HepG2 (cell line): Measurements from ENCODE around the gene SPATA33. TPM values are rescaled to one million over a fixed set of nuclear protein-coding genes. Genes with fewer than 3 reads are reported as not detected.

Experiments
- ATAC-seq: fragments of 200-7000 bp; cut with Tn5 transposase; 3 replicates; pipeline ENCODE4 v1.9.1; 2020; ENCODE audit warnings: mild to moderate bottlenecking, moderate library complexity
- BruUV-seq: library from RNA; stranded (reverse); fragments of 400-500 nt; replicated peaks from 2 replicates; lab custom pipeline; 2021; lab: Mats Ljungman, UMichigan
- CTCF ChIA-PET: fragments of 300-600 bp; formaldehyde crosslinking; extraction: SDS; loops from one replicate; lab custom pipeline; 2021; ENCODE audit warnings: low total read pairs, inconsistent platforms, low intra/inter-chr PET ratio; lab: Yijun Ruan, JAX
- POLR2A ChIA-PET: fragments of 350-600 bp; sonication (Branson Sonifier 250); formaldehyde crosslinking; loops from one replicate; lab custom pipeline; 2020; ENCODE audit warnings: antibody characterized with exemption, inconsistent platforms; lab: Yijun Ruan, JAX
- DNase-seq: peaks from one replicate; pipeline ENCODE4 v3.0.0-alpha.2; 2015; ENCODE audit warnings: low spot score
- FAIRE-seq: peaks from 3 replicates; lab custom pipeline; 2011; peaks lifted over from hg19 to GRCh38; lab: Jason Lieb, UNC
- H2AFZ ChIP-seq: one replicate; pipeline ENCODE4 v1.6.1; 2011; ENCODE audit warnings: low read length, inconsistent platforms
- H3K27ac ChIP-seq: fragments of 300-600 bp; 3 replicates; pipeline ENCODE4 v1.8.0; 2011; ENCODE audit warnings: mixed run types, mild to moderate bottlenecking, mixed read lengths, low read length, inconsistent platforms; ENCODE audit not compliant: insufficient read depth; ENCODE audit errors: extremely low read length
- H3K27me3 ChIP-seq, 2 experiments: fragments of 200-600 bp in 1 of 2; 2 replicates in 1 of 2; 3 replicates in 1 of 2; pipeline versions ENCODE4 v1.6.0 to v1.8.0; 2011; ENCODE audit warnings: low read length in 2 of 2, mild to moderate bottlenecking in 2 of 2, moderate library complexity in 2 of 2, inconsistent platforms in 1 of 2; ENCODE audit not compliant: insufficient read depth in 2 of 2, control insufficient read depth in 1 of 2
- H3K36me3 ChIP-seq, 2 experiments: fragments of 200-600 bp in 1 of 2; replicated peaks in 1 of 2; 2 replicates in 1 of 2; 3 replicates in 1 of 2; pipeline versions ENCODE4 v1.5.1 to v1.8.0; 2011; ENCODE audit warnings: low read length in 2 of 2, inconsistent platforms in 1 of 2; ENCODE audit not compliant: insufficient read depth in 2 of 2, control insufficient read depth in 1 of 2
- H3K4me1 ChIP-seq: 2 replicates; pipeline ENCODE4 v1.5.1; 2012; ENCODE audit warnings: low read length, inconsistent platforms; ENCODE audit not compliant: insufficient read depth
- H3K4me2 ChIP-seq: 2 replicates; pipeline ENCODE4 v1.6.0; 2011; ENCODE audit warnings: low read depth, low read length, inconsistent platforms
- H3K4me3 ChIP-seq, 3 experiments: fragments of 200-600 bp in 1 of 3; sonication (generic), shearing (Covaris generic) in 1 of 3; replicated peaks in 1 of 3; 2 replicates each; pipeline ENCODE4 v1.5.1; 2011 to 2016; ENCODE audit warnings: low read length in 3 of 3, inconsistent platforms in 2 of 3, low read depth in 2 of 3, mild to moderate bottlenecking in 2 of 3, control low read depth in 1 of 3, mixed read lengths in 1 of 3; ENCODE audit not compliant: insufficient read depth in 1 of 3
- H3K79me2 ChIP-seq: one replicate; pipeline ENCODE4 v1.6.1; 2011; ENCODE audit warnings: low read length, inconsistent platforms; ENCODE audit not compliant: insufficient read depth
- H3K9ac ChIP-seq: 2 replicates; pipeline ENCODE4 v1.6.0; 2011; ENCODE audit warnings: mild to moderate bottlenecking, low read depth, low read length, inconsistent platforms; ENCODE audit not compliant: insufficient read depth
- H3K9me3 ChIP-seq: 2 replicates; pipeline ENCODE4 v1.5.1; 2012; ENCODE audit warnings: mild to moderate bottlenecking, low read length
- H4K20me1 ChIP-seq: 2 replicates; pipeline ENCODE4 v1.6.0; 2011; ENCODE audit warnings: inconsistent platforms, mild to moderate bottlenecking, low read length, moderate library complexity; ENCODE audit not compliant: insufficient read depth
- ATM ChIP-seq: fragments of 450-650 bp; IDR thresholded peaks from 2 replicates; pipeline ENCODE4 v1.7.1; 2017; ENCODE audit warnings: mild to moderate bottlenecking, borderline replicate concordance
- HOXA9 ChIP-seq: sonication (generic); formaldehyde crosslinking; IDR thresholded peaks from 2 replicates; pipeline ENCODE4 v1.8.1; 2022; ENCODE audit warnings: missing genetic modification reagents, mild to moderate bottlenecking, moderate library complexity, borderline replicate concordance
- ISX ChIP-seq: sonication (generic); formaldehyde crosslinking; conservative IDR thresholded peaks from 2 replicates; pipeline ENCODE4 v1.5.0; 2020; ENCODE audit warnings: missing genetic modification reagents
- KDM5B ChIP-seq: sonication (generic); formaldehyde crosslinking; IDR thresholded peaks from 2 replicates; pipeline ENCODE4 v1.4.0; 2020; ENCODE audit warnings: missing genetic modification reagents, mild to moderate bottlenecking, borderline replicate concordance
- PRMT3 ChIP-seq: sonication (generic); formaldehyde crosslinking; IDR thresholded peaks from 2 replicates; pipeline ENCODE4 v1.8.1; 2022; ENCODE audit warnings: low read depth, mild to moderate bottlenecking, moderate library complexity, missing genetic modification reagents, borderline replicate concordance
- SMARCE1 ChIP-seq: fragments of 450-650 bp; IDR thresholded peaks from 2 replicates; pipeline ENCODE4 v1.6.1; 2017; ENCODE audit warnings: borderline replicate concordance
- SRSF1 ChIP-seq: fragments of 200-400 bp; formaldehyde crosslinking; optimal IDR thresholded peaks from 2 replicates; pipeline ENCODE3; 2017; ENCODE audit warnings: mild to moderate bottlenecking, low read depth, low read length, moderate library complexity
- SRY ChIP-seq: sonication (generic); formaldehyde crosslinking; IDR thresholded peaks from 2 replicates; pipeline ENCODE4 v1.8.0; 2022; ENCODE audit warnings: mild to moderate bottlenecking, missing genetic modification reagents
- ZIK1 ChIP-seq: sonication (generic); formaldehyde crosslinking; IDR thresholded peaks from 2 replicates; pipeline ENCODE4 v1.5.0; 2020; ENCODE audit warnings: mild to moderate bottlenecking, low read depth, missing genetic modification reagents, borderline replicate concordance
- ZNF367 ChIP-seq: sonication (generic); formaldehyde crosslinking; IDR thresholded peaks from 2 replicates; pipeline ENCODE4 v1.4.0; 2020; ENCODE audit warnings: missing genetic modification reagents, borderline replicate concordance
- ZNF614 ChIP-seq: IDR thresholded peaks from 2 replicates; pipeline ENCODE4 v1.6.1; 2018; ENCODE audit warnings: missing biosample characterization, missing genetic modification reagents, inconsistent platforms, borderline replicate concordance
- ZNF678 ChIP-seq: sonication (generic); formaldehyde crosslinking; IDR thresholded peaks from 2 replicates; pipeline ENCODE4 v1.4.0; 2020; ENCODE audit warnings: mild to moderate bottlenecking, missing genetic modification reagents
- ZNF766 ChIP-seq: sonication (generic); formaldehyde crosslinking; IDR thresholded peaks from 2 replicates; pipeline ENCODE4 v1.5.0; 2020; ENCODE audit warnings: missing genetic modification reagents, borderline replicate concordance
- ZNF83 ChIP-seq: sonication (generic); formaldehyde crosslinking; IDR thresholded peaks from 2 replicates; pipeline ENCODE4 v1.4.0; 2020; ENCODE audit warnings: missing genetic modification reagents, mild to moderate bottlenecking, borderline replicate concordance
- ZSCAN30 ChIP-seq: sonication (generic); formaldehyde crosslinking; IDR thresholded peaks from 2 replicates; pipeline ENCODE4 v1.5.0; 2020; ENCODE audit warnings: mild to moderate bottlenecking, missing genetic modification reagents
- WGBS: methylation state at CpG from one replicate; pipeline ENCODE4 v1.1.6; 2017; ENCODE audit warnings: low lambda C conversion rate; 5-methylcytosine and 5-hydroxymethylcytosine counted together
- in situ Hi-C: cut with HindIII; loops from 2 replicates; pipeline ENCODE4 v1.10.0; 2017; ENCODE audit warnings: low pct_unique_long_range_greater_than_20kb; ENCODE audit not compliant: extremely low pct_ligation_motif_present
- intact Hi-C: fragments of 100-400 bp; cut with micrococcal nuclease; formaldehyde crosslinking; loops from one replicate; pipeline ENCODE4 v1.10.0; 2022; ENCODE audit not compliant: unreplicated experiment
- polyA plus RNA-seq, 8 experiments: library from polyadenylated mRNA; depleted of rRNA in 3 of 8; stranded (reverse) in 7 of 8; unstranded in 1 of 8; fragments of >200 nt; fragmentation: Illumina TruSeq in 4 of 8; extraction: Trizol in 4 of 8; gene quantifications; 2 replicates each; pipeline versions ENCODE4 v1.2.1 to v1.2.3, GENCODE V29; 2011 to 2016; ENCODE audit warnings: low read depth in 4 of 8, missing spikeins in 1 of 8, mixed read lengths in 1 of 8; ENCODE audit not compliant: insufficient read depth in 1 of 8
- total RNA-seq, 5 experiments: library from RNA; depleted of rRNA; stranded (reverse); fragments of >200 nt; fragmentation: Illumina TruSeq; extraction: Trizol; gene quantifications; 2 replicates each; pipeline ENCODE4 v1.2.3, GENCODE V29; 2016; ENCODE audit warnings: low read depth in 1 of 5
- TF ChIP-seq, protein P1 (sequence below): sonication (generic); formaldehyde crosslinking; IDR thresholded peaks from 2 replicates; pipeline ENCODE4 v1.4.0; 2020; ENCODE audit warnings: low read depth, mild to moderate bottlenecking, missing genetic modification reagents
- TF ChIP-seq, protein P2 (sequence below): sonication (generic); formaldehyde crosslinking; IDR thresholded peaks from 2 replicates; pipeline ENCODE4 v1.5.1; 2020; ENCODE audit warnings: missing genetic modification reagents, mild to moderate bottlenecking, borderline replicate concordance
- TF ChIP-seq, protein P3 (sequence below): IDR thresholded peaks from 2 replicates; pipeline ENCODE4 v1.6.1; 2016; ENCODE audit warnings: low read depth, control low read depth

Gene SPATA33
- total and polyA plus RNA-seq, 2 of the 13 experiments (the other 11 are each of a cell fraction or from before 2014, with no cell fraction given), result 5.7 to 11.0 TPM

DNA sequence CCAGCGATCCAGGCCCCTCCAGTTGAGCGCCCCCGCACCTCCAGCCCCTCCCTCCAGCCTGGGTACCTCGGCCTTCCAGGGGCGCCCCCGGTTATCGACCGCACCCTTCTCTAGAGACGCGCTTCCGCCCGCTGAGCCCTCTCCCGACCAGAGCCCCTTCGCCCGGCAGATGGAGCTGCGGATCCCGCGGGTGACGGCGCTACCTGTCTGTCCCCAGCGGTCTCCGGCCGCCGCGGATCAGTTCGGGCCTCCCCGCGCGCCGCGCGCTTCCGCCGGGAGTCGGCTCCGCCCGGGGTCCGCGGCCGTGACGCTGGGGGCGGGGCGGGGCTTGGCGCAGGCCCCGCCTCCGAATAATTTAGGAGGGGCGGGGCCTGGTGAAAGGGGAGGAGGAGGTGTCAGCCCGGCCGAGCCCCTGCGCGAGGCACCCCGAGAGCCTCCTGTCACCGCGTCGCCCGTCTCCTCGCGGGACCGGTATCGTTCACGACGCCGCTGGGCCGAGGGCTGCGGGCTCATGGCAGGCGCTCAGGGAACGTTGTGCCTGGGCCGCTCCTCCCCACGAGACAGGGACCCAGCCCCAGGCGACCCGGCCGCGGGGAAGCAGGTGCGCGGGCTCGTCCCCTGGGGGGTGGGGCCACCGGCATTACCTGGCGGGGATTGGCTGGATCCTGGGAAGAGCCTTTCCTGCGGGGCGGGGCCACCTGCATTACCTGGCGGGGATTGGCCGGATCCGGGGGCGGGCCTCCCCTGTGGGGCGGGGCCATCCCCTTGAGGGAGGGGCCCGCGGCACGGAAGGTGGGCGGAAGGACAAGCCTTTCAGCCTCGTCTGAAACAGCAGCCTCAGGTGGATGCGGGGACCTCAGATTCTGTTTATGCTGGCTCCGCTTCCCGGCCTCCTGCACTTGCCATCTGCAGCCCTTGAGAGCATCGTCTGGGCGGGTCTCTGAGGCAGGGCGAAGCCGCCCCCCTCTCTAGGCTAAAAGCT is 44.1 kb downstream of the SPATA33 start, which contains the start of gene SPATA2L:
Gene SPATA2L, minus strand, starts transcription at position 281 of the 982 bp plus-strand sequence. CDS start 473 bp downstream, outside the sequence.
- WGBS, result under 1% methylated on average over 59 of the region's 97 CpGs
- Histone ChIP-seq H2AFZ (no peak within 1 kb of the TSS), H3K9me3 (no peaks in the 10 kb centered on the region), H3K4me1 (peaks cover 29% of the 10 kb centered on the region), H3K36me3 (peaks cover 5 to 14% of the 10 kb centered on the region in 2 experiments; a peak in 2 of 5 replicates), H3K27ac (peak within 1 kb of the TSS; percentile 82), H3K4me3 (peak within 1 kb of the TSS; percentile 71 to 89 (median 84)), H3K27me3 (no peaks in the 10 kb centered on the region), H3K9ac (peak within 1 kb of the TSS; percentile 83), H3K4me2 (peak within 1 kb of the TSS; percentile 99), H3K79me2 (peaks cover 2% of the 10 kb centered on the region), H4K20me1 (no peaks in the 10 kb centered on the region)
- in situ Hi-C loops (loop anchor here (5.0 kb wide), 1 partner anchor 44 kb away; the partner anchor contains the start of genes CHMP1A and SPATA33), intact Hi-C loops (loop anchor here (2.0 to 10.0 kb wide), 4 partner anchors 15 to 216 kb away; partner anchors contain the start of genes CDK10, MC1R and SPIRE2)
- DNase-seq (peak; percentile 96), ATAC-seq (peak; percentile 68), FAIRE-seq (peak; percentile 82)
- ChIA-PET POLR2A (interaction anchor here (0.7 to 2.7 kb wide), 8 partner anchors 9 to 171 kb away, joined by 3 to 21 read pairs (median 4); partner anchors contain the start of genes CHMP1A, SPATA33, TCF25 and VPS9D1), CTCF (interaction anchor here (1.4 kb wide), 1 partner anchor 14 kb away, joined by 3 read pairs; no protein-coding TSS in a partner anchor)
- no TSS peak for BruUV-seq
- TF ChIP-seq ZNF367 (CRISPR knock-in tag), result 0 out of 2 replicates have a peak, but pooled peaks have one; percentile 18
- TF ChIP-seq PRMT3, result 0 out of 2 replicates have a peak, but pooled peaks have one; percentile 47
- TF ChIP-seq SRSF1, result peak; percentile 32
- no peak; the same call in 1 of the 2 replicates for TF ChIP-seq KDM5B
- no peak for TF ChIP-seq ISX
- no peak for TF ChIP-seq ZSCAN30 (CRISPR knock-in tag)
- TF ChIP-seq ATM, result no peak
- peak; percentile 82; the same call in 1 of the 2 replicates for TF ChIP-seq HOXA9
- 0 out of 2 replicates have a peak, but pooled peaks have one; percentile 65 for TF ChIP-seq ZIK1 (CRISPR knock-in tag)
- TF ChIP-seq, protein P1, sequence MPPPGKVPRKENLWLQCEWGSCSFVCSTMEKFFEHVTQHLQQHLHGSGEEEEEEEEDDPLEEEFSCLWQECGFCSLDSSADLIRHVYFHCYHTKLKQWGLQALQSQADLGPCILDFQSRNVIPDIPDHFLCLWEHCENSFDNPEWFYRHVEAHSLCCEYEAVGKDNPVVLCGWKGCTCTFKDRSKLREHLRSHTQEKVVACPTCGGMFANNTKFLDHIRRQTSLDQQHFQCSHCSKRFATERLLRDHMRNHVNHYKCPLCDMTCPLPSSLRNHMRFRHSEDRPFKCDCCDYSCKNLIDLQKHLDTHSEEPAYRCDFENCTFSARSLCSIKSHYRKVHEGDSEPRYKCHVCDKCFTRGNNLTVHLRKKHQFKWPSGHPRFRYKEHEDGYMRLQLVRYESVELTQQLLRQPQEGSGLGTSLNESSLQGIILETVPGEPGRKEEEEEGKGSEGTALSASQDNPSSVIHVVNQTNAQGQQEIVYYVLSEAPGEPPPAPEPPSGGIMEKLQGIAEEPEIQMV (CRISPR knock-in tag), result no peak
- TF ChIP-seq SMARCE1, result no peak
- TF ChIP-seq ZNF766 (CRISPR knock-in tag), result peak; percentile 33; the same call in 1 of the 2 replicates
- TF ChIP-seq ZNF83 (CRISPR knock-in tag), result peak; percentile 51; the same call in 1 of the 2 replicates
- TF ChIP-seq ZNF614 (CRISPR knock-in tag), result peak; percentile 41; the same call in 1 of the 2 replicates
- no peak for TF ChIP-seq ZNF678 (CRISPR knock-in tag)
- TF ChIP-seq, protein P2, sequence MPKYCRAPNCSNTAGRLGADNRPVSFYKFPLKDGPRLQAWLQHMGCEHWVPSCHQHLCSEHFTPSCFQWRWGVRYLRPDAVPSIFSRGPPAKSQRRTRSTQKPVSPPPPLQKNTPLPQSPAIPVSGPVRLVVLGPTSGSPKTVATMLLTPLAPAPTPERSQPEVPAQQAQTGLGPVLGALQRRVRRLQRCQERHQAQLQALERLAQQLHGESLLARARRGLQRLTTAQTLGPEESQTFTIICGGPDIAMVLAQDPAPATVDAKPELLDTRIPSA, result no peak
- peak; percentile 48; the same call in 1 of the 2 replicates for TF ChIP-seq SRY (CRISPR knock-in tag)
- TF ChIP-seq, protein P3, sequence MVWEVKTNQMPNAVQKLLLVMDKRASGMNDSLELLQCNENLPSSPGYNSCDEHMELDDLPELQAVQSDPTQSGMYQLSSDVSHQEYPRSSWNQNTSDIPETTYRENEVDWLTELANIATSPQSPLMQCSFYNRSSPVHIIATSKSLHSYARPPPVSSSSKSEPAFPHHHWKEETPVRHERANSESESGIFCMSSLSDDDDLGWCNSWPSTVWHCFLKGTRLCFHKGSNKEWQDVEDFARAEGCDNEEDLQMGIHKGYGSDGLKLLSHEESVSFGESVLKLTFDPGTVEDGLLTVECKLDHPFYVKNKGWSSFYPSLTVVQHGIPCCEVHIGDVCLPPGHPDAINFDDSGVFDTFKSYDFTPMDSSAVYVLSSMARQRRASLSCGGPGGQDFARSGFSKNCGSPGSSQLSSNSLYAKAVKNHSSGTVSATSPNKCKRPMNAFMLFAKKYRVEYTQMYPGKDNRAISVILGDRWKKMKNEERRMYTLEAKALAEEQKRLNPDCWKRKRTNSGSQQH (CRISPR knock-in tag), result no peak
